ENCODE data around the gene PSD.
A peak's percentile ranks its signal among the peaks of the same experiment; 100 is the strongest.
"Not testable (repeated sequence)": the region's sequence is repeated elsewhere in the genome, so short reads cannot be mapped to it uniquely, and the experiment has no call there.

PSD gene

DNA sequence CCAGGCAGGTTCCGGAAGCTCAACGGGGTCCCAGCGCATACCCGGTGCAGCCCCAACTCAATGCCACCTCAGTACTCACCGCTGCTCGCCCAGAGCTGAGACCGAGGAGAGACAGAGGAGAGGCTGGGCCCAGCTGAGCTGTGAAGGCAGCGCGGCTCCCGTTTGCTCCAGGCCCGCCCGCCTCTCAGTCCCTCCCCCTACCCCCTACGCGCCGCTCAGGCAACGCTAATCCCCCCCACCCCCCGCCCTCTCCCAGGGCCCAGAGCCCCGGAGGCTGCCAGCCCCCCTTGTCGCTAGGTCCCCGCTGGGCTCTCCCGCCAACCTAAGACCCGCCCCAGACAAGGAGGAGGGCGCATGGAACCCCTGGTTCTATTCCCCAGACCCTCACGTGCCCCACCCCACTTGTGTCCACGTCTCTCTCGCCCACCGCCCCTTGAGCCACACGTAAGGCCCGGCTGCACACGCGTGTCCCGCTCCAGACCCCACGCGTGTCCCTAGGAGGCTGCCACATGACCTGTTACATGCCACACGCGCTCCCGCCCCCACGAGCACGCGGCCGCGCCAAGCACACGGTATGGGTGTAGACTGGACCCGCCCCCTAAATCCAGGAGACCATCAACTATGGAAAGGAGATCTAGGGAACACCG is at the start of gene PSD:
Gene PSD, minus strand, starts transcription at position 164 of the 647 bp plus-strand sequence. CDS start 1,747 bp downstream, outside the sequence.
- DNase-seq, result no peak

GRCh38 chr10:102467971-102468438 is 49.4 kb upstream of the PSD start:
- no peak for DNase-seq

GRCh38 chr10:102467318-102467717 is 48.7 kb upstream of the PSD start:
- DNase-seq, result no peak

- no peak for DNase-seq
These were observed 46.9 kb upstream of the PSD start for GRCh38 chr10:102465466-102465865.

GRCh38 chr10:102463983-102464382 is 45.4 kb upstream of the PSD start:
- no peak for DNase-seq

DNA sequence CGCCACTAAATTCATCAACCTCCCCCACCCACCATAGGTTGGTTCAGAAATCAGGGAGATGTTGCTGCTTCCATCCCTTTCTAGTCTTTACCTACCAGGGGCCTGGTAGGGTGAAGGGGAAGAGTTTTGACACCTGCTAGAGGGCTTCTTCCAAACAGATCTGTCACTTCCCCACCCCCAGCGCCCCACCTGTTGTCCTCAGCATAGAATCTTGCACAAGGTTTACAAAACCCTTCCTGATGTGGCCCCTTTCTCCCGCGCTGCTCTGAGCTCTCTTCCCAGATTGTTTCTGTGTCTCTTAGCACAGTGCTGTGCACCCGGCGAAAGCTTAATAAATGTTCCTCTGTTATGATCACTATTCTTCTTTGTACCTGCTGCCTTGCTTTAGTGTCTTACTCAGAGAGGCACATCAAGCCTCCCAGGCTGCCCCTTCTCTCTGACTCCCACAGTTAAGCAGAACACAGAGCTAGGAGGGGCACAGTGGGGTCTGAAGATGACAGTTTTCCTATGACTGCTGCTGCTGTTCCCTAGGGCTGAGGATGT is 44.0 kb upstream of the PSD start:
- DNase-seq, result no peak

DNA sequence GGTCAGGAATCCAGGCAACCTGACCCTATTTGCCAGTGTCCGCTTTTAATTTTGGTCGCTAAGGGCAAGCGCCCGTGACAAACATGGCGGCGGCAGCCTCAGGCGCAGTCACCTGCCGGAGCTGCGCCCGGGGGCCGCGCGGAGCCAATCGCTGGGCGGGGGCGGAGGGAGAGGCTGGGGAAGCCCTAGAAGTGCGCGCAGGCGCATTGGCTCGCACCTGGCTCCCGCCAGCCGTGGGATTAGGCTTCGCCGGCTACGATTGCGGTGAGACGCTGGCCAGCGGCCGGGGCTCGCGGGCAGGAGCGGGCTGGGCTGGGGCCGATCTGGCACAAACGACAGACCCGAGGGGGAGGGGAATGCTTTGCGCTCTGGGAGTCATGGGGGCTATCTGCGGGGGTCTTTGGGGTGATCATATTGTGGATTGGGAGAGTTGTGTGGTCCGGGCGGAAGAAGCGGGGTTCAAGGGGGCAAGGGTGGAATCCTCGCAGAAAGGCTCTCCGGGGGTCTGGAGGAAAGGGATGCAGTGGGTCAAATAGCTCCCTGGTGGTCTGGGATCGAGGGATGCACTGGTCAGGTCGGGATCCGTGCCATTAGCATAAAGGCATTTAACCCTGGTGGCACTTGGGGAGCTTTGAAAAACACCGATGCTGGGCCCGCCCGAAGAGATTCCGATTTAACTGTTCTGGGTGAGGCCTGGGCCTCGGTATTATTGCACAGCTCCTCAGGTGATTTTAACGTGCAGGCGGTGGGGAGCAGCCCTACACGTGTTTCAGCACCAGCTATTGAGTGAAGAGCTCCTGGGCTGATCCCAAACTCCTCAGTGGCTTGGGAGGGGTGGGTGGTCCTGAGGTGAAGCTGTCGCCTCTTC is 42.8 kb upstream of the PSD start:
- DNase-seq, result peak; percentile 77

- no peak for DNase-seq
These were observed 42.2 kb upstream of the PSD start for GRCh38 chr10:102460836-102461186.

DNA sequence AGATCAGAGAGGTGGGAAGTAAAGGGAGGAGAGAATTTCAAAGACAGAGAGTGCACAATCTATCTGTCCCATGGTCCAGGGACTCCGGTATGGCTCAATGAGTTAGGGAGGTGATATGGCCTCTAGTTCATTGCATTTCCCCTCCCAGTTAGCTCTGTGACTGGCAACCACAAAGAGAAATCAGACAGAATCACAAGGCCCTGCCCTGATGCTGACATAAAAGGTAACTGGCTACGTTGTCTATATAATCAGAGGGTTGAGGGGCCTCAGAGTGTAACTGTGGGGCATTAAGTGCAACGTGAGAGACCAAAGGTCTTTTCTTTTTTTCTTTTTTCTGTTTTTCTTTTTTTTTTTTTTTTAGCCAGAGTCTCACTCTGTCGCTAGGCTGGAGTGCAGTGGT is 40.1 kb upstream of the PSD start:
- DNase-seq, result no peak

DNA sequence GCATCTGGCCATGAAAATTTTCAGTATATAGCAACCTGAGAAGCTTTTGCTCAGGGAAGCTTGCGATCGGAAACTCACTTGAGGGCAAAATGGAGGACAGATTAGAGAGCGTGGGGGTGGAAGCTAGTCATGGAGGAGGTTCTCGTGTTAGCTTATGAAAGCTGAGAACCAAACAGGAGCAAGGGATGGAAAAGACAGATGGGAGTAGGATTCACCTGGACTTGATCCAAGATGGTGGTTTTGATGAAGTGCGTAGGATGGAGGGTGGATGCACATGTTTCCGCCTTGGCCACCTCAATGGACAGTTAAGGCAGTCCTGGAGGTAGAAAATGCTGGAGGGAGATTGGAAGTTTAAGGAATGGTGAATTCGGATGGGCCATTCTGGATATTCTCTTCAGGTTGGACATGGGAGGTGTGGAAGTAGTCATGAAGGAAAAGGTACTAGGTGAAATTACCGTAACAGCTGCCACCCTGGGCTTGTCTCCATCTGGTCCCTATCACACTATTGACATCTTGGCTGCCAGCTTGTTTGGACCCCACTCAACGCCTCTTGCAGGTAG is 39.1 kb upstream of the PSD start:
- no peak for DNase-seq

- peak; percentile 88 for DNase-seq
These were observed 37.4 kb upstream of the PSD start for GRCh38 chr10:102455893-102456471.

- not testable (repeated sequence) for DNase-seq
These were observed 36.3 kb upstream of the PSD start for GRCh38 chr10:102454662-102455487.

GRCh38 chr10:102453502-102453901 is 34.9 kb upstream of the PSD start:
- no peak for DNase-seq

GRCh38 chr10:102452672-102453340 is 34.2 kb upstream of the PSD start:
- peak; percentile 55 for DNase-seq

DNA sequence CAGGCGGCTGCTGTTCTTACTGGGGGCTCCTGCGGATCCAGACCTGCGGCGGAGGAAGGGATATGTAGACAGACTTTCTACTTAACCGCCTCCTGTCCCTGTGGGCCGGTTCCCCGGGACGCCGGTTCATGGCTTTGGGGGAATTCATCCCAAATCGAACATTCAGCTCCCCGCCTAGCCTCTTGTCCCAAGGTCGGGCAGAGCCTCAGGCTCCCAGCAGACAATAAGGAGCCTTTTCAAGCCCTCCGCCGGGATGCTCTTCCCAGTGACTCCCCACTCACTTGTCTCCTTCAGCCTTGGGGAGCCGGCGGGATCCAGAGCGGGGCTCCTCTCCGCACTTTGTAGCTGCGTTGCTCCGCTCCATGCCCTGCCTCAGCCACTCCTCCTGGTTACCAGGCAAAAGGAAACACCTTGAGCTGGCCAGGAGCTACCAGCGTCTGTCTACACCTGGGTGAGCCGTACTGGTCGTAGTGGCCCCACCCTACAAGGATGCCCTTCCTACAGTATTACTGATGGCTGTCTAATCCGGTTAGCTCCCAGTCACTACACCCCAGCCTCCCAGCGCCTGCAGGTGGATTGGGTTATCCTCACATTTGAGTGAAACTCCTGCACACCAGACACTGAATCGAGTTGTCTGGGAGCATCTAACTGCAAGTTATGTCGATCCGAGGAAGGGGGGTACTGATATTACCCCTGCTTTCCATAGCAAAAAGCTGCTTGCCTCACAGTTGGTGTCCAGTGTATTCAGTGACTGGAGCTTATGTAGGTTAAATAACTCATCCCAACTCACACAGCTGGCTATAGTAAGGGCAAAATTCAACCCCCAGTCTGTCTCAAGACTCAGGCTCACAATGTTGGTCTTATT is 32.8 kb upstream of the PSD start, which contains the start of gene C10orf95:
Gene C10orf95, minus strand, starts transcription at position 439 of the 865 bp plus-strand sequence. CDS start 450 bp downstream, outside the sequence.
- DNase-seq, result no peak

GRCh38 chr10:102450374-102451104 is 32.0 kb upstream of the PSD start:
- peak; percentile 69 for DNase-seq

DNA sequence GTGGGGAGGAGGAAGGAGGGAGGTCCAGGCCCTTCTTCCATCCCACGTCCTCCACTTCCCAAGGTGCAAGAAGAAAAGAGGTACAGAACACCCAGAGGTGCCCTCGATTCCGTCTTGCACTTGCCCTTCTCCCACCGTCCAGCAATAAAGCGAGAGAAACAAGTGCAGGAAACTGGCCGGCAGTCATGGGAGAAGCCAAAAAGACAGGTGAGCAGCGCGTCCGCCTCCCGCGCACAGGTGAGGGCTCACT is 31.5 kb upstream of the PSD start:
- no peak for DNase-seq

- peak; percentile 50 for DNase-seq
These were observed 30.9 kb upstream of the PSD start for GRCh38 chr10:102449321-102450123.

DNA sequence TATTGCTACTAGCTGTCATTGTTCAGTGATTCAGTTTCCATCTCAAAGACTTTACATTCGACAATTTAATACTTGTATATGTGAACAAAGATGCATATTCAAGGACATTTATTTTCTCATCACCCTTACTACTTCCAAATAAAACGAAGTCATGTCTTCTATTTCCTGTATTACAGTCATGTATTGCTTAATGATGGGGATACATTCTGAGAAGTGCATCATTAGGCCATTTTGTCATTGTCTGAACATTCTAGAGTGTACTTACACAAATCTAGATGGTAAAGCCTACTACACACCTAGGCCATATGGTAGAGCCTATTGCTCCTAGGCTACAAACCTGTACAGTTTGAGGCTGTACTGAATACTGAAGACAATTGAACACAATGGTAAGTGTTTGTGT is 26.3 kb upstream of the PSD start:
- DNase-seq, result no peak
